ENCODE data around the gene RNF31. TPM values are rescaled to one million over a fixed set of nuclear protein-coding genes. Genes with fewer than 3 reads are reported as not detected.

RNF31 gene
- total and polyA plus RNA-seq, 7 donors, result 43.3 to 81.5 (median 55.7) TPM

GRCh38 chr14:24192933-24193332 is 45.6 kb downstream of the RNF31 start:
- H3K27me3 ChIP-seq (ENCODE audit: insufficient read depth in 3 of 3, low read length in 2 of 3), result no peaks in the 10 kb centered on the region
- H3K36me3 ChIP-seq (ENCODE audit: insufficient read depth in 1 of 2, low read depth in 1 of 2), result peaks cover 0 to 36% of the 10 kb centered on the region in 2 donors
- peaks cover 29% of the 10 kb centered on the region for H3K4me1 ChIP-seq
- H3K4me3 ChIP-seq, result no peak overlapping the region
- WGBS, 3 donors, result 94 to 95% (median 95%) methylated on average over 15 of the region's 15 CpGs
- H3K9me3 ChIP-seq, result no peaks in the 10 kb centered on the region
- ATAC-seq (no peak), DNase-seq (no peak)
- H3K27ac ChIP-seq, result no peak overlapping the region
- no peak for TF ChIP-seq CTCF (IDR thresholded peaks at IDR 0.05)
- intact Hi-C loops (cut with DNase I), result no loop called here

- no peak for TF ChIP-seq CTCF (IDR thresholded peaks at IDR 0.05)
- peaks cover 26% of the 10 kb centered on the region for H3K4me1 ChIP-seq
- H3K36me3 ChIP-seq (ENCODE audit: insufficient read depth in 1 of 2, low read depth in 1 of 2), result peaks cover 0 to 45% of the 10 kb centered on the region in 2 donors
- H3K27me3 ChIP-seq (ENCODE audit: insufficient read depth in 3 of 3, low read length in 2 of 3), result no peaks in the 10 kb centered on the region
- H3K9me3 ChIP-seq, result no peaks in the 10 kb centered on the region
- ATAC-seq, result no peak
- DNase-seq, result no peak
- peak overlapping the region; percentile 96 for H3K27ac ChIP-seq
- peak overlapping the region; percentile 89 for H3K4me3 ChIP-seq
- intact Hi-C loops (cut with DNase I), result no loop called here
- WGBS, 3 donors, result 65 to 72% (median 71%) methylated on average over 7 of the region's 7 CpGs
These were observed 47.0 kb downstream of the RNF31 start for GRCh38 chr14:24194186-24194872.

- Histone ChIP-seq H3K9me3 (no peaks in the 10 kb centered on the region), H3K27me3 (ENCODE audit: insufficient read depth in 3 of 3, low read length in 2 of 3) (no peaks in the 10 kb centered on the region), H3K4me3 (peak overlapping the region; percentile 89), H3K36me3 (ENCODE audit: insufficient read depth in 1 of 2, low read depth in 1 of 2) (peaks cover 0 to 41% of the 10 kb centered on the region in 2 donors), H3K4me1 (peaks cover 22% of the 10 kb centered on the region), H3K27ac (peak overlapping the region; percentile 96)
- DNase-seq, result no peak
- 46 to 47% (median 46%) methylated on average over 8 of the region's 8 CpGs for WGBS, 3 donors
- intact Hi-C loops (cut with DNase I), result no loop called here
- ATAC-seq, result peak in 2 of 4 donors; percentile 1
- no peak for TF ChIP-seq CTCF (IDR thresholded peaks at IDR 0.05)
These were observed 47.5 kb downstream of the RNF31 start for GRCh38 chr14:24194873-24195185.

GRCh38 chr14:24195186-24196070 is 48.1 kb downstream of the RNF31 start, which contains the start of gene TM9SF1:
TM9SF1 (minus strand) TSS chr14:24195441; CDS start chr14:24195019, 422 bp downstream.
- peak within 1 kb of the TSS; percentile 96 for H3K27ac ChIP-seq
- TF ChIP-seq CTCF (IDR thresholded peaks at IDR 0.05), result no peak
- no peaks in the 10 kb centered on the region for H3K9me3 ChIP-seq
- peak within 1 kb of the TSS; percentile 89 for H3K4me3 ChIP-seq
- ATAC-seq (peak; percentile 93 to 97 (median 94)), DNase-seq (peak; percentile 91 to 95)
- intact Hi-C loops (cut with DNase I), result no loop called here
- 0 to 1% (median 1%) methylated on average over 82 to 89 of the region's 89 CpGs for WGBS, 3 donors
- no peaks in the 10 kb centered on the region for H3K27me3 ChIP-seq (ENCODE audit: insufficient read depth in 3 of 3, low read length in 2 of 3)
- peaks cover 0 to 35% of the 10 kb centered on the region in 2 donors for H3K36me3 ChIP-seq (ENCODE audit: insufficient read depth in 1 of 2, low read depth in 1 of 2)
- peaks cover 22% of the 10 kb centered on the region for H3K4me1 ChIP-seq
